Measurements from ENCODE around the gene ATRAID.

Gene ATRAID

DNA sequence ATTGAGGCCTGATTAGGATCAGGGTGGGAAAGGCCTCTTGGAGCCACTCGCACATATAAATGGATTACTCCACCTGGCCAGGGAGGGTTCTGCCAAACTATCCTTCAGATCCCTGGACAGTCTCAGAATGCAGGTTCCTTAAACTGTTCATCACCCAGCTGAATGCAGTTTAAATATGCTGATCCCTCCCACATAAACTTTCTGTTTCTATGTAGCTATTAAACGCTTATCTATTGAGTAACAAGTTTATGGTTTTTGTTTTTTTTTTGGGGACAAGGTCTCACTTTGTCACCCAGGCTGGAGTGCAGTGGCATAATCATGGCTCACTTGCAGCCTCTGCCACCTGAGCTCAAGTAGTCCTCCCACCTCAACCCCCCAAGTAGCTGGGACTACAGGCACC lies 7.2 kb downstream of the ATRAID start:
- H3K4me3 ChIP-seq (ENCODE audit: low read depth in 1 of 2, low read length in 2 of 2) = peak overlapping the region in 1 of 2 experiments; percentile 92; a peak in 1 of 4 replicates
- H3K9ac ChIP-seq (ENCODE audit: low read depth, low read length) = peak overlapping the region; percentile 95; the same call in 1 of the 2 replicates

DNA sequence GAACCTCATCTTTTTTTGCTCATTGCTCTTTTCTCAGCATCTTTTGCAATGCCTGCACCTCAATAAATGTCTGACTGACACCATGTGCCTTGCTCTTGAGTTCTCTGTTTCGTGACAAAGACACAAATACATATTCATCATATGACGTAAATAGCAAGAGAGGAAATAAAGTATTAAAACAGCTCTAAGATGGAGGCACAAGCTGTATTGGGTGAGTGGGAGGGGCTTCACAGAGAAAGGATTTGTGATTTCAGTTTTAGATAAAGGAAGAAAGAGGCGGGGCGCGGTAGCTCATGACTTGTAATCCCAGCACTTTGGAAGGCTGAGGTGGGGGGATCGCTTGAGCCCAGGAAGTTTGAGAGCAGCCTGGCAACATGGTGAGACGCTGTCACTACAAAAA lies 8.2 kb downstream of the ATRAID start:
- H3K9ac ChIP-seq (ENCODE audit: low read depth, low read length) = no peak overlapping the region
- H3K4me1 ChIP-seq (ENCODE audit: insufficient read depth, low read length) = peaks cover 31% of the 10 kb centered on the region
- no peak overlapping the region for H3K27ac ChIP-seq (ENCODE audit: low read length)
- H3K9me3 ChIP-seq (ENCODE audit: insufficient read depth, low read length, severe bottlenecking) = no peaks in the 10 kb centered on the region
- H3K27me3 ChIP-seq (ENCODE audit: insufficient read depth, low read length, poor library complexity) = no peaks in the 10 kb centered on the region
- ATAC-seq (ENCODE audit: insufficient read depth, low read depth) (no peak), DNase-seq (no peak)
- TF ChIP-seq, protein P1, sequence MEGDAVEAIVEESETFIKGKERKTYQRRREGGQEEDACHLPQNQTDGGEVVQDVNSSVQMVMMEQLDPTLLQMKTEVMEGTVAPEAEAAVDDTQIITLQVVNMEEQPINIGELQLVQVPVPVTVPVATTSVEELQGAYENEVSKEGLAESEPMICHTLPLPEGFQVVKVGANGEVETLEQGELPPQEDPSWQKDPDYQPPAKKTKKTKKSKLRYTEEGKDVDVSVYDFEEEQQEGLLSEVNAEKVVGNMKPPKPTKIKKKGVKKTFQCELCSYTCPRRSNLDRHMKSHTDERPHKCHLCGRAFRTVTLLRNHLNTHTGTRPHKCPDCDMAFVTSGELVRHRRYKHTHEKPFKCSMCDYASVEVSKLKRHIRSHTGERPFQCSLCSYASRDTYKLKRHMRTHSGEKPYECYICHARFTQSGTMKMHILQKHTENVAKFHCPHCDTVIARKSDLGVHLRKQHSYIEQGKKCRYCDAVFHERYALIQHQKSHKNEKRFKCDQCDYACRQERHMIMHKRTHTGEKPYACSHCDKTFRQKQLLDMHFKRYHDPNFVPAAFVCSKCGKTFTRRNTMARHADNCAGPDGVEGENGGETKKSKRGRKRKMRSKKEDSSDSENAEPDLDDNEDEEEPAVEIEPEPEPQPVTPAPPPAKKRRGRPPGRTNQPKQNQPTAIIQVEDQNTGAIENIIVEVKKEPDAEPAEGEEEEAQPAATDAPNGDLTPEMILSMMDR (IDR thresholded peaks at IDR 0.05; ENCODE audit: borderline replicate concordance, extremely low read depth, low read length, poor library complexity, severe bottlenecking) = no peak
- TF ChIP-seq EZH2 (IDR thresholded peaks at IDR 0.05; ENCODE audit: borderline replicate concordance, low read depth, low read length, severe bottlenecking) = no peak
- peaks cover 50% of the 10 kb centered on the region for H3K79me2 ChIP-seq (ENCODE audit: insufficient read depth, low read length)
- no peak overlapping the region for H2AFZ ChIP-seq (ENCODE audit: low read depth, low read length)
- no peak overlapping the region for H3K4me2 ChIP-seq (ENCODE audit: insufficient read depth, low read length)
- H3K4me3 ChIP-seq (ENCODE audit: low read depth in 1 of 2, low read length in 2 of 2) = no peak overlapping the region
- H3K36me3 ChIP-seq (ENCODE audit: insufficient read depth, low read length) = peaks cover 78% of the 10 kb centered on the region
- peaks cover 2% of the 10 kb centered on the region; the same call in 1 of the 2 replicates for H4K20me1 ChIP-seq (ENCODE audit: insufficient read depth, low read length)

More for the DNA sequence above, 7.2 kb downstream of the ATRAID start:
- H2AFZ ChIP-seq (ENCODE audit: low read depth, low read length) = no peak overlapping the region
- peaks cover 52% of the 10 kb centered on the region for H3K79me2 ChIP-seq (ENCODE audit: insufficient read depth, low read length)
- H4K20me1 ChIP-seq (ENCODE audit: insufficient read depth, low read length) = no peaks in the 10 kb centered on the region; the same call in 1 of the 2 replicates
- no peaks in the 10 kb centered on the region for H3K9me3 ChIP-seq (ENCODE audit: insufficient read depth, low read length, severe bottlenecking)
- no peak overlapping the region for H3K27ac ChIP-seq (ENCODE audit: low read length)
- DNase-seq (no peak), ATAC-seq (ENCODE audit: insufficient read depth, low read depth) (no peak)
- H3K4me1 ChIP-seq (ENCODE audit: insufficient read depth, low read length) = peaks cover 31% of the 10 kb centered on the region
- H3K4me2 ChIP-seq (ENCODE audit: insufficient read depth, low read length) = peak overlapping the region; percentile 71
- H3K36me3 ChIP-seq (ENCODE audit: insufficient read depth, low read length) = peaks cover 73% of the 10 kb centered on the region
- H3K27me3 ChIP-seq (ENCODE audit: insufficient read depth, low read length, poor library complexity) = no peaks in the 10 kb centered on the region
- no peak for TF ChIP-seq EZH2 (IDR thresholded peaks at IDR 0.05; ENCODE audit: borderline replicate concordance, low read depth, low read length, severe bottlenecking)
- TF ChIP-seq, protein P1 (IDR thresholded peaks at IDR 0.05; ENCODE audit: borderline replicate concordance, extremely low read depth, low read length, poor library complexity, severe bottlenecking) = no peak

DNA sequence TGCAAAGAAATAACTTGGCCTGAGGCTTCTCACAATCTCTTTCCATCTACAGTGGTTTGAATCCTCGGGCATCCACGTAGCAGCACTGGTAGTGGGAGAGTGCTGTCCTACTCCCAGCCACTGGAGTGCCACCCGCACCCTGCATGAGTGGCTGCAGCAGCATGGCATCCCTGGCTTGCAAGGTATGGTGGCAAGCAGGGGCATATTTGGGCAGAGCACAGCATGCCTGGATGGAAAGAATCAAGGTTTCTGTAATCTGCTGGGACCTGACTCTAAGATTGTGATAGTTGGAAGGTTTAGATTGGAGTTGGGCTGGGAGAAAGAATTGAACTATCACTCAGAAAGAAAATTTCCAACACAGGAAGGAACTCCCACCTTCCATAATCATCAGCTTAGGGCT lies 9.3 kb downstream of the ATRAID start:
- no peak for DNase-seq
- Histone ChIP-seq H3K79me2 (ENCODE audit: insufficient read depth, low read length) (peaks cover 50% of the 10 kb centered on the region), H3K4me2 (ENCODE audit: insufficient read depth, low read length) (no peak overlapping the region), H3K36me3 (ENCODE audit: insufficient read depth, low read length) (peaks cover 84% of the 10 kb centered on the region), H3K27ac (ENCODE audit: low read length) (no peak overlapping the region), H2AFZ (ENCODE audit: low read depth, low read length) (no peak overlapping the region), H3K4me3 (ENCODE audit: low read depth in 1 of 2, low read length in 2 of 2) (no peak overlapping the region), H3K9ac (ENCODE audit: low read depth, low read length) (no peak overlapping the region), H3K27me3 (ENCODE audit: insufficient read depth, low read length, poor library complexity) (no peaks in the 10 kb centered on the region), H3K9me3 (ENCODE audit: insufficient read depth, low read length, severe bottlenecking) (no peaks in the 10 kb centered on the region), H4K20me1 (ENCODE audit: insufficient read depth, low read length) (peaks cover 2% of the 10 kb centered on the region; the same call in 1 of the 2 replicates), H3K4me1 (ENCODE audit: insufficient read depth, low read length) (peaks cover 26% of the 10 kb centered on the region)
- ATAC-seq (ENCODE audit: insufficient read depth, low read depth) = no peak
- TF ChIP-seq, protein P1 (IDR thresholded peaks at IDR 0.05; ENCODE audit: borderline replicate concordance, extremely low read depth, low read length, poor library complexity, severe bottlenecking) = no peak
- no peak for TF ChIP-seq EZH2 (IDR thresholded peaks at IDR 0.05; ENCODE audit: borderline replicate concordance, low read depth, low read length, severe bottlenecking)
